HEK293 (cell line): ENCODE results near the gene USP46.

Experiments used
- CTCF ChIA-PET: fragments of 350-600 bp; formaldehyde crosslinking; extraction: SDS; loops from one replicate; lab custom pipeline; 2021; ENCODE audit warnings: antibody characterized with exemption; lab: Yijun Ruan, JAX
- POLR2A ChIA-PET: fragments of 300-600 bp; formaldehyde crosslinking; extraction: SDS; loops from one replicate; lab custom pipeline; 2020; ENCODE audit warnings: antibody characterized with exemption, inconsistent platforms; lab: Yijun Ruan, JAX
- H3K27ac ChIP-seq: fragments of 200-500 bp; sonication (Bioruptor generic); 2 replicates; pipeline ENCODE4 v1.5.1; 2014; ENCODE audit warnings: low read depth, low read length, control low read depth, inconsistent platforms; ENCODE audit errors: extremely low read depth
- H3K36me3 ChIP-seq, 2 experiments: fragments of 200-500 bp in 1 of 2; sonication (Bioruptor generic) in 1 of 2; 1 replicate in 1 of 2; 2 replicates in 1 of 2; pipeline ENCODE4 v1.5.1; 2014 to 2017; ENCODE audit warnings: inconsistent platforms in 2 of 2, low read length in 2 of 2; ENCODE audit not compliant: control insufficient read depth in 2 of 2, insufficient read depth in 1 of 2
- H3K4me1 ChIP-seq: fragments of 200-500 bp; sonication (Bioruptor generic); 2 replicates; pipeline ENCODE4 v1.5.1; 2014; ENCODE audit warnings: mild to moderate bottlenecking, low read length, inconsistent platforms; ENCODE audit not compliant: control insufficient read depth, insufficient read depth
- H3K4me3 ChIP-seq: 2 replicates; pipeline ENCODE4 v1.5.1; 2011; ENCODE audit warnings: low read depth, mild to moderate bottlenecking, control low read depth, low read length, moderate library complexity
- H3K9me3 ChIP-seq: fragments of 200-500 bp; sonication (Bioruptor generic); 2 replicates; pipeline ENCODE4 v1.5.1; 2014; ENCODE audit warnings: low read depth, low read length, inconsistent platforms; ENCODE audit not compliant: control insufficient read depth, insufficient read depth
- BCL11B ChIP-seq: fragments of 450-650 bp; formaldehyde crosslinking; IDR thresholded peaks from 2 replicates; pipeline ENCODE4 v1.5.1; 2016; ENCODE audit warnings: low read depth, missing biosample characterization, missing genetic modification characterization
- FEZF1 ChIP-seq: fragments of 450-650 bp; formaldehyde crosslinking; IDR thresholded peaks from 2 replicates; pipeline ENCODE4 v1.5.1; 2016; ENCODE audit warnings: missing biosample characterization, missing genetic modification characterization
- GFI1B ChIP-seq: fragments of 450-650 bp; formaldehyde crosslinking; IDR thresholded peaks from 2 replicates; pipeline ENCODE4 v1.5.1; 2016; ENCODE audit warnings: missing biosample characterization, missing genetic modification characterization
- SCRT1 ChIP-seq: fragments of 450-650 bp; formaldehyde crosslinking; IDR thresholded peaks from 2 replicates; pipeline ENCODE4 v1.5.1; 2016; ENCODE audit warnings: missing biosample characterization, missing genetic modification characterization, borderline replicate concordance
- YY1 ChIP-seq: fragments of 450-650 bp; formaldehyde crosslinking; IDR thresholded peaks from 2 replicates; pipeline ENCODE4 v1.5.1; 2018; ENCODE audit warnings: missing biosample characterization, missing genetic modification characterization
- YY2 ChIP-seq: fragments of 450-650 bp; formaldehyde crosslinking; IDR thresholded peaks from 2 replicates; pipeline ENCODE4 v1.5.1; 2016; ENCODE audit warnings: missing biosample characterization, missing genetic modification characterization
- ZBTB17 ChIP-seq: fragments of 450-650 bp; formaldehyde crosslinking; IDR thresholded peaks from 2 replicates; pipeline ENCODE4 v1.5.1; 2016; ENCODE audit warnings: missing biosample characterization, missing genetic modification characterization
- ZNF10 ChIP-seq: fragments of 450-650 bp; formaldehyde crosslinking; IDR thresholded peaks from 2 replicates; pipeline ENCODE4 v1.5.1; 2017; ENCODE audit warnings: missing biosample characterization, missing genetic modification characterization
- ZNF138 ChIP-seq: fragments of 450-650 bp; formaldehyde crosslinking; IDR thresholded peaks from 2 replicates; pipeline ENCODE4 v1.5.1; 2016; ENCODE audit warnings: missing biosample characterization, missing genetic modification characterization, borderline replicate concordance
- ZNF184 ChIP-seq: fragments of 450-650 bp; IDR thresholded peaks from 2 replicates; pipeline ENCODE4 v1.5.1; 2018; ENCODE audit warnings: missing biosample characterization, mild to moderate bottlenecking, missing genetic modification characterization
- ZNF223 ChIP-seq: fragments of 450-650 bp; formaldehyde crosslinking; IDR thresholded peaks from 2 replicates; pipeline ENCODE4 v1.5.1; 2016; ENCODE audit warnings: missing biosample characterization, missing genetic modification characterization
- ZNF266 ChIP-seq: fragments of 450-650 bp; formaldehyde crosslinking; IDR thresholded peaks from 2 replicates; pipeline ENCODE4 v1.5.1; 2016; ENCODE audit warnings: missing biosample characterization, missing genetic modification characterization, low read depth
- ZNF335 ChIP-seq: fragments of 450-650 bp; formaldehyde crosslinking; conservative IDR thresholded peaks from 2 replicates; pipeline ENCODE4 v1.5.1; 2016; ENCODE audit warnings: missing biosample characterization, missing genetic modification characterization
- ZNF426 ChIP-seq: fragments of 450-650 bp; formaldehyde crosslinking; IDR thresholded peaks from 2 replicates; pipeline ENCODE4 v1.5.1; 2017; ENCODE audit warnings: missing biosample characterization, missing genetic modification characterization, mild to moderate bottlenecking, inconsistent platforms, moderate library complexity
- ZNF473 ChIP-seq: fragments of 450-650 bp; formaldehyde crosslinking; IDR thresholded peaks from 2 replicates; pipeline ENCODE4 v1.5.1; 2017; ENCODE audit warnings: missing biosample characterization, missing genetic modification characterization
- ZNF510 ChIP-seq: fragments of 450-650 bp; formaldehyde crosslinking; IDR thresholded peaks from 2 replicates; pipeline ENCODE4 v1.5.1; 2018; ENCODE audit warnings: mild to moderate bottlenecking, missing genetic modification characterization, missing biosample characterization; ENCODE audit not compliant: insufficient replicate concordance
- ZNF692 ChIP-seq: fragments of 450-650 bp; formaldehyde crosslinking; IDR thresholded peaks from 2 replicates; pipeline ENCODE4 v1.5.1; 2016; ENCODE audit warnings: missing biosample characterization, missing genetic modification characterization
- ZNF701 ChIP-seq: fragments of 450-650 bp; formaldehyde crosslinking; IDR thresholded peaks from 2 replicates; pipeline ENCODE4 v1.5.1; 2016; ENCODE audit warnings: missing biosample characterization, missing genetic modification characterization
- ZNF777 ChIP-seq: fragments of 450-650 bp; formaldehyde crosslinking; IDR thresholded peaks from 2 replicates; pipeline ENCODE4 v1.5.1; 2017; ENCODE audit warnings: missing biosample characterization, missing genetic modification characterization, borderline replicate concordance
- ZNF792 ChIP-seq: fragments of 450-650 bp; formaldehyde crosslinking; IDR thresholded peaks from 2 replicates; pipeline ENCODE4 v1.5.1; 2016; ENCODE audit warnings: missing biosample characterization, missing genetic modification characterization
- ZSCAN16 ChIP-seq: fragments of 450-650 bp; formaldehyde crosslinking; IDR thresholded peaks from 2 replicates; pipeline ENCODE4 v1.5.1; 2016; ENCODE audit warnings: missing biosample characterization, missing genetic modification characterization
- ZSCAN18 ChIP-seq: fragments of 450-650 bp; formaldehyde crosslinking; IDR thresholded peaks from 2 replicates; pipeline ENCODE4 v1.5.1; 2016; ENCODE audit warnings: missing biosample characterization, missing genetic modification characterization
- ZSCAN23 ChIP-seq: fragments of 450-650 bp; formaldehyde crosslinking; IDR thresholded peaks from 2 replicates; pipeline ENCODE4 v1.5.1; 2016; ENCODE audit warnings: missing biosample characterization, missing genetic modification characterization
- ZSCAN4 ChIP-seq: fragments of 450-650 bp; formaldehyde crosslinking; IDR thresholded peaks from 2 replicates; pipeline ENCODE4 v1.5.1; 2017; ENCODE audit warnings: missing biosample characterization, missing genetic modification characterization

The USP46 gene

GRCh38 chr4:52573551-52573950 lies 85.5 kb downstream of the USP46 start:
- CTCF ChIA-PET: no interaction called here
- TF ChIP-seq ZNF792 (tag by site-specific recombination): no peak
- TF ChIP-seq ZNF138 (tag by site-specific recombination): no peak
- no peak for TF ChIP-seq ZSCAN23 (tag by site-specific recombination)
- no peak for TF ChIP-seq ZNF223 (tag by site-specific recombination)
- TF ChIP-seq ZNF266: no peak
- TF ChIP-seq ZSCAN18 (tag by site-specific recombination): no peak
- no peak for TF ChIP-seq ZNF692 (tag by site-specific recombination)
- no peak for TF ChIP-seq SCRT1 (tag by site-specific recombination)
- no peak for TF ChIP-seq GFI1B (tag by site-specific recombination)
- no peak for TF ChIP-seq ZSCAN16 (tag by site-specific recombination)
- TF ChIP-seq ZNF510 (tag by site-specific recombination): no peak
- no peak for TF ChIP-seq ZNF10 (tag by site-specific recombination)
- no peak for TF ChIP-seq ZSCAN4 (tag by site-specific recombination)
- TF ChIP-seq FEZF1 (tag by site-specific recombination): no peak
- TF ChIP-seq ZBTB17 (tag by site-specific recombination): no peak
- TF ChIP-seq ZNF335 (tag by site-specific recombination): no peak
- POLR2A ChIA-PET: no interaction called here
- Histone ChIP-seq H3K36me3 (no peaks in the 10 kb centered on the region), H3K27ac (no peak overlapping the region), H3K4me3 (no peak overlapping the region), H3K4me1 (no peaks in the 10 kb centered on the region), H3K9me3 (no peaks in the 10 kb centered on the region)

- ChIA-PET CTCF (no interaction called here), POLR2A (no interaction called here)
- Histone ChIP-seq H3K36me3 (no peaks in the 10 kb centered on the region), H3K4me1 (no peaks in the 10 kb centered on the region), H3K27ac (no peak overlapping the region), H3K4me3 (no peak overlapping the region)
- TF ChIP-seq ZNF701 (tag by site-specific recombination) (no peak), YY1 (no peak), BCL11B (no peak), YY2 (no peak), ZNF777 (tag by site-specific recombination) (no peak), ZNF184 (tag by site-specific recombination) (no peak), SCRT1 (tag by site-specific recombination) (no peak), ZNF426 (tag by site-specific recombination) (no peak), ZNF473 (tag by site-specific recombination) (no peak)
- TF ChIP-seq, all 188 proteins: peak for 0
- no peaks in the 10 kb centered on the region for H3K9me3 ChIP-seq
Observed at GRCh38 chr4:52572936-52573485, 86.1 kb downstream of the USP46 start.
